Measurements from ENCODE around the gene ZNF638.

ZNF638 gene

GRCh38 chr2:71422786-71423185 lies 91.2 kb downstream of the ZNF638 start:
- Histone ChIP-seq H3K9me3 (ENCODE audit: insufficient read depth, low read length) (no peaks in the 10 kb centered on the region), H3K27ac (ENCODE audit: low read depth, low read length) (no peak overlapping the region), H3K4me2 (ENCODE audit: low read depth, low read length, poor library complexity, severe bottlenecking) (no peak overlapping the region), H3K79me2 (ENCODE audit: insufficient read depth, low read length) (no peaks in the 10 kb centered on the region), H3K36me3 (ENCODE audit: low read length) (peaks cover 41% of the 10 kb centered on the region), H4K20me1 (ENCODE audit: low read depth, low read length) (no peaks in the 10 kb centered on the region), H3K4me3 (ENCODE audit: insufficient read depth, low read length, poor library complexity, severe bottlenecking) (no peak overlapping the region), H3K27me3 (ENCODE audit: low read length) (no peaks in the 10 kb centered on the region), H3F3A (ENCODE audit: insufficient read depth) (no peaks in the 10 kb centered on the region; the same call in 1 of the 2 replicates), H2AFZ (ENCODE audit: low read depth, low read length, severe bottlenecking) (no peak overlapping the region), H3K9ac (ENCODE audit: low read length) (no peak overlapping the region), H3K9me2 (replicated peaks; ENCODE audit: insufficient read depth, low read length) (no peaks in the 10 kb centered on the region)
- TF ChIP-seq CTCF (IDR thresholded peaks at IDR 0.05; ENCODE audit: insufficient read depth, low read length, poor library complexity, severe bottlenecking): no peak
- TF ChIP-seq EZH2phosphoT487 (conservative IDR thresholded peaks at IDR 0.05; ENCODE audit: low read length): no peak

- no peak for TF ChIP-seq CTCF (IDR thresholded peaks at IDR 0.05; ENCODE audit: insufficient read depth, low read length, poor library complexity, severe bottlenecking)
- TF ChIP-seq EZH2phosphoT487 (conservative IDR thresholded peaks at IDR 0.05; ENCODE audit: low read length): no peak
- Histone ChIP-seq H3F3A (ENCODE audit: insufficient read depth) (no peaks in the 10 kb centered on the region), H3K27me3 (ENCODE audit: low read length) (no peaks in the 10 kb centered on the region), H3K9ac (ENCODE audit: low read length) (no peak overlapping the region), H3K9me2 (replicated peaks; ENCODE audit: insufficient read depth, low read length) (no peaks in the 10 kb centered on the region), H3K36me3 (ENCODE audit: low read length) (peaks cover 41% of the 10 kb centered on the region), H3K4me2 (ENCODE audit: low read depth, low read length, poor library complexity, severe bottlenecking) (no peak overlapping the region), H3K27ac (ENCODE audit: low read depth, low read length) (no peak overlapping the region), H3K9me3 (ENCODE audit: insufficient read depth, low read length) (no peaks in the 10 kb centered on the region), H3K79me2 (ENCODE audit: insufficient read depth, low read length) (no peaks in the 10 kb centered on the region), H2AFZ (ENCODE audit: low read depth, low read length, severe bottlenecking) (no peak overlapping the region), H3K4me3 (ENCODE audit: insufficient read depth, low read length, poor library complexity, severe bottlenecking) (no peak overlapping the region), H4K20me1 (ENCODE audit: low read depth, low read length) (no peaks in the 10 kb centered on the region)
These were observed 92.3 kb downstream of the ZNF638 start for GRCh38 chr2:71423817-71424420.

GRCh38 chr2:71426721-71427120 lies 95.1 kb downstream of the ZNF638 start:
- Histone ChIP-seq H3K4me2 (ENCODE audit: low read depth, low read length, poor library complexity, severe bottlenecking) (no peak overlapping the region), H2AFZ (ENCODE audit: low read depth, low read length, severe bottlenecking) (no peak overlapping the region), H3K27ac (ENCODE audit: low read depth, low read length) (no peak overlapping the region), H3K9ac (ENCODE audit: low read length) (no peak overlapping the region), H3K4me3 (ENCODE audit: insufficient read depth, low read length, poor library complexity, severe bottlenecking) (no peak overlapping the region), H3F3A (ENCODE audit: insufficient read depth) (no peaks in the 10 kb centered on the region), H3K9me3 (ENCODE audit: insufficient read depth, low read length) (no peaks in the 10 kb centered on the region), H3K79me2 (ENCODE audit: insufficient read depth, low read length) (no peaks in the 10 kb centered on the region), H3K9me2 (replicated peaks; ENCODE audit: insufficient read depth, low read length) (no peaks in the 10 kb centered on the region), H3K27me3 (ENCODE audit: low read length) (no peaks in the 10 kb centered on the region), H4K20me1 (ENCODE audit: low read depth, low read length) (no peaks in the 10 kb centered on the region), H3K36me3 (ENCODE audit: low read length) (peaks cover 34% of the 10 kb centered on the region)
- no peak for TF ChIP-seq EZH2phosphoT487 (conservative IDR thresholded peaks at IDR 0.05; ENCODE audit: low read length)
- TF ChIP-seq CTCF (IDR thresholded peaks at IDR 0.05; ENCODE audit: insufficient read depth, low read length, poor library complexity, severe bottlenecking): no peak
